Measurements from ENCODE around the gene CCNL1. TPM values are rescaled to one million over a fixed set of nuclear protein-coding genes. Genes with fewer than 3 reads are reported as not detected.

The CCNL1 gene
- total and polyA plus RNA-seq, 2 experiments from 2014 or later = 77.5 to 97.7 TPM

DNA sequence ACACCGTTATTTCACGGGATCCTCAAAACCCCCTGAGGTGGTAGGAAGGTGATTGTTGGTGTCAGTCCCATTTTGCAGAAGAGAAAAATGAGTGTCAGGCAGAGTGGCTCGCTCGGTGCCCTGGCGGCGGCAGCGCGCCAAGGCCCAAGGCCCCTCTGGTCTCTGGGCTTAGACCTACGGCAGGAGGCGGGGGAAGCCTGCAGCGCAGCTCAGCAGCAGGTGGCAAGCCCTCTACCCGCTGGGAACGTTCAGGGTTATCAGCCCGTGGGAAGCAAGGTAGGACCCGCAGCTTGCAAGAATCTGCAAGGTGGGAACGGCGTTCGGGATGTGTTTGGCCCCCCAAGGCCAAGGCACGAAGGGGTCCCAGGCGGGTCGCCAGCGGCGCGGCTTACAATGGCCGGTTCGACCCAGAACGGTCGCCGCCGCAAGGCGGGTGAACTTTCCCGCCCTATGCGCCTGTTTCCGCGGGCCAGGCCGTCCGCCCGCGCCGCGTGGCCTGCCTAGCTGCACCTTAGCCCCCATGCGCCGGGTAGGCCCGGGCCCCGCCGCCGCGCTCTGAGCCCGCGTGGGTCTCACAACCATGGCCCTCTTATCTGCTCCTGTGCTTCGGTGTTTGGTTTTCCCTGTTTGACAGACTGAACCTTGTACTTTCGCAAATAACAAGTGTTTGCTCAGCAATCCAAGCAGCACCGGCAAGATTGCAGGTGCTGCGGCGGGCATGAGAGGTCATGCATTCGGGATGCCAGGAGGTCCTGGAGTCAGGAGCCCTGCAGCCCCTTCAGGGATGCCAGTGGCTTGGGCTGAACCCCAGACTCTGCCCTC, 39.7 kb downstream of the CCNL1 start:
- H3K4me1 ChIP-seq (ENCODE audit: insufficient read depth) = peaks cover 20% of the 10 kb centered on the region
- in situ Hi-C loops (cut with MboI) = no loop called here
- H3K27ac ChIP-seq = no peak overlapping the region
- H3K79me2 ChIP-seq (ENCODE audit: insufficient read depth) = no peaks in the 10 kb centered on the region
- H3K4me2 ChIP-seq (ENCODE audit: unreplicated experiment) = no peak overlapping the region
- H3K9ac ChIP-seq = no peak overlapping the region
- H2AFZ ChIP-seq = no peak overlapping the region
- no peaks in the 10 kb centered on the region for H4K20me1 ChIP-seq (ENCODE audit: insufficient read depth)
- TF ChIP-seq EZH2 (IDR thresholded peaks at IDR 0.05; ENCODE audit: insufficient read depth, poor library complexity, severe bottlenecking) (no peak), EZH2phosphoT487 (IDR thresholded peaks at IDR 0.05; ENCODE audit: insufficient read depth, low read depth) (no peak)
- no peak for DNase-seq
- no peaks in the 10 kb centered on the region for H3K36me3 ChIP-seq (ENCODE audit: low read depth)
- 76 to 79% methylated on average over 50 to 55 of the region's 56 CpGs for WGBS, 2 experiments (ENCODE audit: low coverage in 1 of 2, low lambda C conversion rate in 2 of 2, missing lambda C conversion rate in 2 of 2)
- no peak overlapping the region for H3K4me3 ChIP-seq
- no peaks in the 10 kb centered on the region for H3K9me3 ChIP-seq (ENCODE audit: low read depth)
- H3K9me2 ChIP-seq (ENCODE audit: insufficient read depth) = no peaks in the 10 kb centered on the region
- H3K27me3 ChIP-seq (replicated peaks; ENCODE audit: insufficient read depth) = no peaks in the 10 kb centered on the region
- peaks cover 18% of the 10 kb centered on the region for H3F3A ChIP-seq (ENCODE audit: insufficient read depth)

- TF ChIP-seq EZH2 (IDR thresholded peaks at IDR 0.05; ENCODE audit: insufficient read depth, poor library complexity, severe bottlenecking) (no peak), EZH2phosphoT487 (IDR thresholded peaks at IDR 0.05; ENCODE audit: insufficient read depth, low read depth) (no peak)
- Histone ChIP-seq H3K9ac (no peak overlapping the region), H2AFZ (no peak overlapping the region), H4K20me1 (ENCODE audit: insufficient read depth) (no peaks in the 10 kb centered on the region), H3K36me3 (ENCODE audit: low read depth) (no peaks in the 10 kb centered on the region), H3K27me3 (replicated peaks; ENCODE audit: insufficient read depth) (no peaks in the 10 kb centered on the region), H3K4me2 (ENCODE audit: unreplicated experiment) (no peak overlapping the region), H3K4me3 (no peak overlapping the region), H3K9me3 (ENCODE audit: low read depth) (no peaks in the 10 kb centered on the region), H3K27ac (no peak overlapping the region), H3K9me2 (ENCODE audit: insufficient read depth) (no peaks in the 10 kb centered on the region), H3K79me2 (ENCODE audit: insufficient read depth) (no peaks in the 10 kb centered on the region), H3F3A (ENCODE audit: insufficient read depth) (peaks cover 18% of the 10 kb centered on the region), H3K4me1 (ENCODE audit: insufficient read depth) (peaks cover 23% of the 10 kb centered on the region)
- DNase-seq = no peak
- WGBS, 2 experiments (ENCODE audit: low coverage in 1 of 2, low lambda C conversion rate in 2 of 2, missing lambda C conversion rate in 2 of 2) = 89% methylated on average over 7 of the region's 7 CpGs
- in situ Hi-C loops (cut with MboI) = no loop called here
These were observed 40.5 kb downstream of the CCNL1 start for GRCh38 chr3:157119369-157119951.

- no peak for DNase-seq
- H4K20me1 ChIP-seq (ENCODE audit: insufficient read depth) = no peaks in the 10 kb centered on the region
- 89 to 92% methylated on average over 4 of the region's 4 CpGs for WGBS, 2 experiments (ENCODE audit: low coverage in 1 of 2, low lambda C conversion rate in 2 of 2, missing lambda C conversion rate in 2 of 2)
- no peaks in the 10 kb centered on the region for H3K36me3 ChIP-seq (ENCODE audit: low read depth)
- no peak overlapping the region for H3K4me3 ChIP-seq
- H2AFZ ChIP-seq = no peak overlapping the region
- no peak overlapping the region for H3K9ac ChIP-seq
- H3K79me2 ChIP-seq (ENCODE audit: insufficient read depth) = no peaks in the 10 kb centered on the region
- TF ChIP-seq EZH2 (IDR thresholded peaks at IDR 0.05; ENCODE audit: insufficient read depth, poor library complexity, severe bottlenecking) (no peak), EZH2phosphoT487 (IDR thresholded peaks at IDR 0.05; ENCODE audit: insufficient read depth, low read depth) (no peak)
- peaks cover 18% of the 10 kb centered on the region for H3F3A ChIP-seq (ENCODE audit: insufficient read depth)
- no peaks in the 10 kb centered on the region for H3K9me3 ChIP-seq (ENCODE audit: low read depth)
- H3K27ac ChIP-seq = no peak overlapping the region
- no peak overlapping the region for H3K4me2 ChIP-seq (ENCODE audit: unreplicated experiment)
- H3K4me1 ChIP-seq (ENCODE audit: insufficient read depth) = peaks cover 23% of the 10 kb centered on the region
- in situ Hi-C loops (cut with MboI) = no loop called here
- H3K9me2 ChIP-seq (ENCODE audit: insufficient read depth) = no peaks in the 10 kb centered on the region
- no peaks in the 10 kb centered on the region for H3K27me3 ChIP-seq (replicated peaks; ENCODE audit: insufficient read depth)
These were observed 41.9 kb downstream of the CCNL1 start for GRCh38 chr3:157117875-157118654.

GRCh38 chr3:157117206-157117605, 42.7 kb downstream of the CCNL1 start:
- Histone ChIP-seq H3K9me2 (ENCODE audit: insufficient read depth) (no peaks in the 10 kb centered on the region), H3K4me1 (ENCODE audit: insufficient read depth) (peaks cover 17% of the 10 kb centered on the region), H3K27me3 (replicated peaks; ENCODE audit: insufficient read depth) (no peaks in the 10 kb centered on the region), H3K9ac (no peak overlapping the region), H4K20me1 (ENCODE audit: insufficient read depth) (no peaks in the 10 kb centered on the region), H2AFZ (no peak overlapping the region), H3K36me3 (ENCODE audit: low read depth) (no peaks in the 10 kb centered on the region), H3K27ac (no peak overlapping the region), H3K4me2 (ENCODE audit: unreplicated experiment) (no peak overlapping the region), H3K79me2 (ENCODE audit: insufficient read depth) (no peaks in the 10 kb centered on the region), H3F3A (ENCODE audit: insufficient read depth) (peaks cover 11% of the 10 kb centered on the region), H3K4me3 (no peak overlapping the region), H3K9me3 (ENCODE audit: low read depth) (no peaks in the 10 kb centered on the region)
- in situ Hi-C loops (cut with MboI) = no loop called here
- TF ChIP-seq EZH2 (IDR thresholded peaks at IDR 0.05; ENCODE audit: insufficient read depth, poor library complexity, severe bottlenecking) = no peak
- no peak for TF ChIP-seq EZH2phosphoT487 (IDR thresholded peaks at IDR 0.05; ENCODE audit: insufficient read depth, low read depth)
- WGBS, 2 experiments (ENCODE audit: low coverage in 1 of 2, low lambda C conversion rate in 2 of 2, missing lambda C conversion rate in 2 of 2) = 50 to 53% methylated on average over 3 of the region's 3 CpGs
- no peak for DNase-seq

Measured in GM23248 (cell line).